Measurements from ENCODE around the gene SNX5. TPM values are rescaled to one million over a fixed set of nuclear protein-coding genes. Genes with fewer than 3 reads are reported as not detected.

SNX5 gene
- total and polyA plus RNA-seq, 9 of the 15 experiments (the other 6 are each of a cell fraction or from before 2014, with no cell fraction given) = 53.5 to 276 (median 160) TPM

DNA sequence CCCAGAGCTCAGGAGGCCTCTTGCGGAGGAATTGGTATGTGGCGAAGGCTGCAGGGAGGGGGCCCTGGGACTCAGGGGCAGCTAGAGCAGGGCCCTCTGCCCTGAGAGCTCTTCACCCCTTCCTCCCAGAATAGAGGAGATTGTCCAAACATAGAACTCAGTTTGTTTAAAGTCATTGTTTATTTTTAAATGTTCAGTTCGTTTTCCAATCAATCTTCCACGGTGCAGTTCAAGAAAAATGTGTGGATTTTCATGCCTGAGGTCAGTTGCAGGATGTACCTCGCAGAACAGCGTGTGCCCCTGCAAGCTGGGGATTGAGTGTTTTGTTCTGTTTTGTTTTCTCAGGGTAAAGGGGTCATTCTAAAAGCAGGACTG is 37.4 kb upstream of the SNX5 start:
- Histone ChIP-seq H3K9me3 (replicated peaks; ENCODE audit: control insufficient read depth, insufficient read depth, low read depth, low read length) (no peaks in the 10 kb centered on the region), H2AFZ (ENCODE audit: low read depth, low read length) (no peak overlapping the region), H3K4me1 (replicated peaks in 1 of 2; ENCODE audit: control insufficient read depth in 2 of 2, insufficient read depth in 2 of 2, low read length in 2 of 2) (peaks cover 0 to 9% of the 10 kb centered on the region in 2 experiments; a peak in 2 of 5 replicates), H3K36me3 (ENCODE audit: control insufficient read depth, insufficient read depth, low read length) (no peaks in the 10 kb centered on the region), H3K9ac (ENCODE audit: insufficient read depth in 1 of 2, low read depth in 2 of 2, low read length in 2 of 2) (no peak overlapping the region), H3K79me2 (ENCODE audit: control insufficient read depth, insufficient read depth, low read length) (no peaks in the 10 kb centered on the region), H3K4me2 (ENCODE audit: insufficient read depth, low read length) (no peak overlapping the region), H4K20me1 (replicated peaks; ENCODE audit: control insufficient read depth, insufficient read depth, low read length) (no peaks in the 10 kb centered on the region), H3K9me1 (ENCODE audit: control insufficient read depth, insufficient read depth, low read length) (no peaks in the 10 kb centered on the region), H3K27ac (ENCODE audit: extremely low read depth, low read depth, low read length) (no peak overlapping the region), H3K4me3 (no peak overlapping the region), H3K27me3 (ENCODE audit: control insufficient read depth in 2 of 2, insufficient read depth in 2 of 2, low read length in 2 of 2) (no peaks in the 10 kb centered on the region)
- no peak for DNase-seq (ENCODE audit: extremely low read depth in 1 of 4, low spot score in 3 of 4)
- 18% methylated on average over 4 of the region's 6 CpGs for WGBS (ENCODE audit: insufficient coverage, low coverage, missing lambda C conversion rate)
- POLR2A ChIA-PET = no interaction called here
- in situ Hi-C loops (cut with MboI) = no loop called here
- FAIRE-seq = no peak
- ATAC-seq = no peak
- TF ChIP-seq, protein P1, sequence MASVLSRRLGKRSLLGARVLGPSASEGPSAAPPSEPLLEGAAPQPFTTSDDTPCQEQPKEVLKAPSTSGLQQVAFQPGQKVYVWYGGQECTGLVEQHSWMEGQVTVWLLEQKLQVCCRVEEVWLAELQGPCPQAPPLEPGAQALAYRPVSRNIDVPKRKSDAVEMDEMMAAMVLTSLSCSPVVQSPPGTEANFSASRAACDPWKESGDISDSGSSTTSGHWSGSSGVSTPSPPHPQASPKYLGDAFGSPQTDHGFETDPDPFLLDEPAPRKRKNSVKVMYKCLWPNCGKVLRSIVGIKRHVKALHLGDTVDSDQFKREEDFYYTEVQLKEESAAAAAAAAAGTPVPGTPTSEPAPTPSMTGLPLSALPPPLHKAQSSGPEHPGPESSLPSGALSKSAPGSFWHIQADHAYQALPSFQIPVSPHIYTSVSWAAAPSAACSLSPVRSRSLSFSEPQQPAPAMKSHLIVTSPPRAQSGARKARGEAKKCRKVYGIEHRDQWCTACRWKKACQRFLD (CRISPR knock-in tag; IDR thresholded peaks at IDR 0.05) = no peak
- TF ChIP-seq ATF1 (CRISPR knock-in tag; IDR thresholded peaks at IDR 0.05) (no peak), ATF1 (tag; IDR thresholded peaks at IDR 0.05) (no peak), ERF (CRISPR knock-in tag; IDR thresholded peaks at IDR 0.05) (no peak), MCM3 (IDR thresholded peaks at IDR 0.05) (no peak), NCOA4 (IDR thresholded peaks at IDR 0.05; ENCODE audit: partially characterized antibody) (no peak), KLF16 (IDR thresholded peaks at IDR 0.05) (no peak), MED1 (CRISPR knock-in tag; IDR thresholded peaks at IDR 0.05; ENCODE audit: borderline replicate concordance) (no peak), RBBP5 (IDR thresholded peaks at IDR 0.05; ENCODE audit: borderline replicate concordance, insufficient read depth, low read length, poor library complexity, severe bottlenecking) (no peak), ZBTB8A (IDR thresholded peaks at IDR 0.05; ENCODE audit: partially characterized antibody) (no peak), NONO (IDR thresholded peaks at IDR 0.05; ENCODE audit: low read depth in 2 of 2, low read length in 1 of 2) (no peak), BHLHE40 (IDR thresholded peaks at IDR 0.05; ENCODE audit: low read length) (no peak)
- TF ChIP-seq, protein P2, sequence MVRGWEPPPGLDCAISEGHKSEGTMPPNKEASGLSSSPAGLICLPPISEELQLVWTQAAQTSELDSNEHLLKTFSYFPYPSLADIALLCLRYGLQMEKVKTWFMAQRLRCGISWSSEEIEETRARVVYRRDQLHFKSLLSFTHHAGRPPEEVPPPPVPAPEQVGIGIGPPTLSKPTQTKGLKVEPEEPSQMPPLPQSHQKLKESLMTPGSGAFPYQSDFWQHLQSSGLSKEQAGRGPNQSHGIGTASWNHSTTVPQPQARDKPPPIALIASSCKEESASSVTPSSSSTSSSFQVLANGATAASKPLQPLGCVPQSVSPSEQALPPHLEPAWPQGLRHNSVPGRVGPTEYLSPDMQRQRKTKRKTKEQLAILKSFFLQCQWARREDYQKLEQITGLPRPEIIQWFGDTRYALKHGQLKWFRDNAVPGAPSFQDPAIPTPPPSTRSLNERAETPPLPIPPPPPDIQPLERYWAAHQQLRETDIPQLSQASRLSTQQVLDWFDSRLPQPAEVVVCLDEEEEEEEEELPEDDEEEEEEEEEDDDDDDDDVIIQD (CRISPR knock-in tag; IDR thresholded peaks at IDR 0.05) = no peak
- TF ChIP-seq, protein P3, sequence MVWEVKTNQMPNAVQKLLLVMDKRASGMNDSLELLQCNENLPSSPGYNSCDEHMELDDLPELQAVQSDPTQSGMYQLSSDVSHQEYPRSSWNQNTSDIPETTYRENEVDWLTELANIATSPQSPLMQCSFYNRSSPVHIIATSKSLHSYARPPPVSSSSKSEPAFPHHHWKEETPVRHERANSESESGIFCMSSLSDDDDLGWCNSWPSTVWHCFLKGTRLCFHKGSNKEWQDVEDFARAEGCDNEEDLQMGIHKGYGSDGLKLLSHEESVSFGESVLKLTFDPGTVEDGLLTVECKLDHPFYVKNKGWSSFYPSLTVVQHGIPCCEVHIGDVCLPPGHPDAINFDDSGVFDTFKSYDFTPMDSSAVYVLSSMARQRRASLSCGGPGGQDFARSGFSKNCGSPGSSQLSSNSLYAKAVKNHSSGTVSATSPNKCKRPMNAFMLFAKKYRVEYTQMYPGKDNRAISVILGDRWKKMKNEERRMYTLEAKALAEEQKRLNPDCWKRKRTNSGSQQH (CRISPR knock-in tag; IDR thresholded peaks at IDR 0.05) = no peak
- intact Hi-C loops (cut with micrococcal nuclease) = no loop called here
- BruUV-seq (replicated peaks) = no TSS peak
- CTCF ChIA-PET (ENCODE audit: low intra/inter-chr PET ratio) = no interaction called here

Data from K562 (cell line).